ENCODE measurements around the gene CLEC10A.

CLEC10A gene

GRCh38 chr17:7039832-7040231, 40.2 kb downstream of the CLEC10A start:
- H3K27ac ChIP-seq = no peak overlapping the region
- TF ChIP-seq CTCF (IDR thresholded peaks at IDR 0.05) (no peak), ZFX (IDR thresholded peaks at IDR 0.05; ENCODE audit: borderline replicate concordance) (no peak)

DNA sequence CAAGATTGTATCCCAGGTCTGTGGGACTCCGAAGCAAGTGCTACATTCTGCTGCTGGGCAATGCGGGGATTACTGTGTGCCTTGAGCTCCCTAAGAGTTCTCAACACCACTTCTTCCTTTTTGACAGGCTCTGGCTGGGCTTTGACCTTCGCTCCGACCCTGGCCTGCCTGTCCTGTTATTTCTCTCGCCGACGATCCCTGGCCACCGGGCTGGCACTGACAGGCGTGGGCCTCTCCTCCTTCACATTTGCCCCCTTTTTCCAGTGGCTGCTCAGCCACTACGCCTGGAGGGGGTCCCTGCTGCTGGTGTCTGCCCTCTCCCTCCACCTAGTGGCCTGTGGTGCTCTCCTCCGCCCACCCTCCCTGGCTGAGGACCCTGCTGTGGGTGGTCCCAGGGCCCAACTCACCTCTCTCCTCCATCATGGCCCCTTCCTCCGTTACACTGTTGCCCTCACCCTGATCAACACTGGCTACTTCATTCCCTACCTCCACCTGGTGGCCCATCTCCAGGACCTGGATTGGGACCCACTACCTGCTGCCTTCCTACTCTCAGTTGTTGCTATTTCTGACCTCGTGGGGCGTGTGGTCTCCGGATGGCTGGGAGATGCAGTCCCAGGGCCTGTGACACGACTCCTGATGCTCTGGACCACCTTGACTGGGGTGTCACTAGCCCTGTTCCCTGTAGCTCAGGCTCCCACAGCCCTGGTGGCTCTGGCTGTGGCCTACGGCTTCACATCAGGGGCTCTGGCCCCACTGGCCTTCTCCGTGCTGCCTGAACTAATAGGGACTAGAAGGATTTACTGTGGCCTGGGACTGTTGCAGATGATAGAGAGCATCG, 41.8 kb downstream of the CLEC10A start:
- TF ChIP-seq CTCF (IDR thresholded peaks at IDR 0.05) = no peak
- TF ChIP-seq ZFX (IDR thresholded peaks at IDR 0.05; ENCODE audit: borderline replicate concordance) = no peak
- no peak overlapping the region for H3K27ac ChIP-seq

DNA sequence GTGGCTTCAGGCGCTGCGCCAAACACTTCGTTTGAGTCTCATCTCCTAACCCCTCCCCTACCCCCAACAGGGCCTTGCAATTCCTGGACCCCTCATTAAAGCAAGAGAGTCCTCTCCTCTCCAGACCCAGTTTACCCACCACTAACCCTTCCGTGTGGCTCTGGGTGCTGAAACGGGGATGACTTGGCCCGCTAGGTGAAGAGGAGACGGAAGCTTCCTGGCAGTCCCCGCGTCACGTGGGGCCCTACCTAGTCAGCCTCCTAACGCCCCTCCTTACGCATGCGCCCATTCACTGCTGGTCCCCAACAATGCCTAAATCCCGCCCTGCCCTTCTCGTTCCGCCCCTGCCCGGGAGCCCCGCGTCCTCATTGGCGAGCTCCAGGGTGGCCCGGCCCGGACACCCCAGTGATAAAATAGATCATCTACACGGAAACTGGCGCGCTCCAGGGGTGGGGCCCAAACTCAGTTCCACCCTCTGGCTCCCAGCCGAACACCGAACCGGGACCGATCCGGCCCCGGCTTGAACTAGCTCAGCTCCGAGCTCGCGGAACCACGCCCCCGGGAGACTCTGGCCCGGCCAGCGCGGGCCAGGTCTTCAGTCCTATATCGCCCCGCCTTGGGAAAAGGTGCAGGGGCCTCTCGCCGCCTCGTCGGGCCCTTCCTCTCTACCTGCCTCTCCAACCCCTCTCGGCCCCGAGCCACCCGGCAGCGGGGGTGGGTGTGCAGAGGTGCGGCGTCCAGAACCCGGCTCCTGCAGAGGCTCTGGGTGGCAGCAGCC, 44.3 kb downstream of the CLEC10A start, which contains the start of gene SLC16A13:
TSS of gene SLC16A13 (plus strand) at position 425 of the 778 bp plus-strand sequence. CDS start 368 bp downstream, outside the sequence.
- no peak; the same call in 1 of the 2 replicates for TF ChIP-seq CTCF (IDR thresholded peaks at IDR 0.05)
- no peak for TF ChIP-seq ZFX (IDR thresholded peaks at IDR 0.05; ENCODE audit: borderline replicate concordance)
- H3K27ac ChIP-seq = peak within 1 kb of the TSS; percentile 64

DNA sequence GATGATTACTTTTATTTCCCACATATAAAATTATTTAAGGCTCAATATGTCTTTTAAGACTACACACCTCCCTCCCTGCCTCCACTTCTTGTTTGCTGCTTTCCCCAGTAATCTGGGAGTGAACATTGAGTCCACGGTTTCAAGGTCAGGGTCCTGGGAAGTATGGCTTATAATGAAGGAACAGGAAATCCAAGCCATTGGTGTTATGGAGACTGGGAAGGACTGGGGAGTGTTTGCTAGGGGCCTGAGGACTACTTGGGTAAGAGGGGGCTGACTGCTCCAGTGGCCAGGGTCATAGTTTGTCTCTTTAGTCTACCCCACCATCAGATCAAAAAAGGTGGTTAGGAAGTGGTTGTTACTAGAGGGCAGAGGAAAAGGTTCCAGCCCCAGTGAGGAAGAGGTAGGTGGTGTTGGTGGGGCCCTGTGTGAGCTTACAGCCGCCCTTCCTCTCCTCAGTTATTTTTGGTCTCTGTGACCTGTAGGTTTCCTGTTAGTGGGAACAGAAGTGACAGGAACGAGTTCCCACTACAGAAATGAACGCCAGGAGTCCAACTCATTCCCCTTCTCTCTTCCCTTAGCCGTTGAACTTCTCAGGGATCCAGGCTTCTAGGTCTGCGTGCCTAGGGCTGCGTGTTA, 45.0 kb downstream of the CLEC10A start:
- peak overlapping the region; percentile 64 for H3K27ac ChIP-seq

GRCh38 chr17:7029659-7030058, 50.4 kb downstream of the CLEC10A start:
- no peak for TF ChIP-seq ZFX (IDR thresholded peaks at IDR 0.05; ENCODE audit: borderline replicate concordance)
- TF ChIP-seq CTCF (IDR thresholded peaks at IDR 0.05) = no peak
- H3K27ac ChIP-seq = no peak overlapping the region

More for the DNA sequence above, 45.0 kb downstream of the CLEC10A start:
- TF ChIP-seq ZFX (IDR thresholded peaks at IDR 0.05; ENCODE audit: borderline replicate concordance) (no peak), CTCF (IDR thresholded peaks at IDR 0.05) (no peak)

DNA sequence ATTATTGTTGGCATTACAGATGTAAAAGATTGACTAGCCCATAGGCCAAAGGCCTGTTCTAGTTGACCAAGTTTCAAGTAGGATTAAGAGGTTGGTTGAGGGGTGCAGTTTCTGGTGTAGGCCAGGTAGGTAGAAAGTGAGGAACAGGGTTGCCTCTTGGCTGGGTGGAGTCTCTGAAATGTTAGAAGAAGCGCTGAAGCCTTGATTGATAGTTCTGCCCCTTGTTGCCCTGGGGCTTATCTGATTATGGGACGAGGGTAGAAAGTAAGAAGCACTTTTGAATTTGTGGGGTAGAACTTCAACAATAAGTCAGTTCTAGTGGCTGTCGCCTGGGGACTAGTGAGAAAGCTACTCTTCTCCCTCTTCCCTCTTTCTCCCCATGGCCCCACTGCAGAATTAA, 51.0 kb downstream of the CLEC10A start:
- TF ChIP-seq CTCF (IDR thresholded peaks at IDR 0.05) (no peak), ZFX (IDR thresholded peaks at IDR 0.05; ENCODE audit: borderline replicate concordance) (no peak)
- no peak overlapping the region for H3K27ac ChIP-seq
